Stimulated activated CD4-positive, alpha-beta T cell treated with anti-CD3 and anti-CD28 coated beads, Interleukin-15, amount 100 ng/mL, for 1 hour (primary cell): ENCODE measurements around the gene PMCH.
"Not testable (repeated sequence)": the region's sequence is repeated elsewhere in the genome, so short reads cannot be mapped to it uniquely, and the experiment has no call there.

Source experiments
- DNase-seq, 2 donors: peaks; one replicate each; pipeline ENCODE4 v3.0.0-alpha.2; 2020; ENCODE audit warnings: low read depth in 1 of 2, low spot score in 1 of 2

Gene PMCH

DNA sequence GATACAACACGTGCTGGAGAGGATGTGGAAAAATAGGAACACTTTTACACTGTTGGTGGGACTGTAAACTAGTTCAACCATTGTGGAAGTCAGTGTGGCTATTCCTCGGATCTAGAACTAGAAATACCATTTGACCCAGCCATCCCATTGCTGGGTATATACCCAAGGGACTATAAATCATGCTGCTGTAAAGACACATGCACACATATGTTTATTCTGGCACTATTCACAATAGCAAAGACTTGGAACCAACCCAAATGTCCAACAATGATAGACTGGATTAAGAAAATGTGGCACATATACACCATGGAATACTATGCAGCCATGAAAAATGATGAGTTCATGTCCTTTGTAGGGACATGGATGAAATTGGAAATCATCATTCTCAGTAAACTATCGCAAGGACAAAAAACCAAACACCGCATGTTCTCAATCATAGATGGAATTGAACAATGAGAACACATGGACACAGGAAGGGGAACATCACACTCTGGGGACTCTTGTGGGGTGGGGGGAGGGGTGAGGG is 50.5 kb downstream of the PMCH start:
- DNase-seq, result not testable (repeated sequence)
